GM10248 (cell line): Measurements from ENCODE around the gene PML.

Experiments
- CTCF ChIA-PET: fragments of 300-600 bp; sonication (Branson Sonifier 250); formaldehyde crosslinking; extraction: SDS; loops from one replicate; lab custom pipeline; 2021; ENCODE audit warnings: antibody characterized with exemption; lab: Yijun Ruan, JAX
- POLR2A ChIA-PET: fragments of 350-650 bp; sonication (Branson Sonifier 250); formaldehyde crosslinking; extraction: SDS; loops from one replicate; lab custom pipeline; 2020; ENCODE audit warnings: antibody characterized with exemption; lab: Yijun Ruan, JAX
- DNase-seq: peaks from one replicate; pipeline ENCODE4 v3.0.0; 2012; ENCODE audit errors: extremely low spot score
- TF ChIP-seq, protein P1 (sequence below): IDR thresholded peaks from 2 replicates; pipeline ENCODE4 v1.5.1; 2012; ENCODE audit warnings: mild to moderate bottlenecking, low read depth; ENCODE audit errors: extremely low read depth, missing control alignments, control extremely low read depth

PML gene

DNA sequence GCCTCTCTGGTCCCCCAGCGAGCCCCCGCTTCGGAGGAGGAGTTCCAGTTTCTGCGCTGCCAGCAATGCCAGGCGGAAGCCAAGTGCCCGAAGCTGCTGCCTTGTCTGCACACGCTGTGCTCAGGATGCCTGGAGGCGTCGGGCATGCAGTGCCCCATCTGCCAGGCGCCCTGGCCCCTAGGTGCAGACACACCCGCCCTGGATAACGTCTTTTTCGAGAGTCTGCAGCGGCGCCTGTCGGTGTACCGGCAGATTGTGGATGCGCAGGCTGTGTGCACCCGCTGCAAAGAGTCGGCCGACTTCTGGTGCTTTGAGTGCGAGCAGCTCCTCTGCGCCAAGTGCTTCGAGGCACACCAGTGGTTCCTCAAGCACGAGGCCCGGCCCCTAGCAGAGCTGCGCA lies 3.5 kb downstream of the PML start:
- ChIA-PET CTCF (no interaction called here), POLR2A (no interaction called here)
- DNase-seq: no peak

DNA sequence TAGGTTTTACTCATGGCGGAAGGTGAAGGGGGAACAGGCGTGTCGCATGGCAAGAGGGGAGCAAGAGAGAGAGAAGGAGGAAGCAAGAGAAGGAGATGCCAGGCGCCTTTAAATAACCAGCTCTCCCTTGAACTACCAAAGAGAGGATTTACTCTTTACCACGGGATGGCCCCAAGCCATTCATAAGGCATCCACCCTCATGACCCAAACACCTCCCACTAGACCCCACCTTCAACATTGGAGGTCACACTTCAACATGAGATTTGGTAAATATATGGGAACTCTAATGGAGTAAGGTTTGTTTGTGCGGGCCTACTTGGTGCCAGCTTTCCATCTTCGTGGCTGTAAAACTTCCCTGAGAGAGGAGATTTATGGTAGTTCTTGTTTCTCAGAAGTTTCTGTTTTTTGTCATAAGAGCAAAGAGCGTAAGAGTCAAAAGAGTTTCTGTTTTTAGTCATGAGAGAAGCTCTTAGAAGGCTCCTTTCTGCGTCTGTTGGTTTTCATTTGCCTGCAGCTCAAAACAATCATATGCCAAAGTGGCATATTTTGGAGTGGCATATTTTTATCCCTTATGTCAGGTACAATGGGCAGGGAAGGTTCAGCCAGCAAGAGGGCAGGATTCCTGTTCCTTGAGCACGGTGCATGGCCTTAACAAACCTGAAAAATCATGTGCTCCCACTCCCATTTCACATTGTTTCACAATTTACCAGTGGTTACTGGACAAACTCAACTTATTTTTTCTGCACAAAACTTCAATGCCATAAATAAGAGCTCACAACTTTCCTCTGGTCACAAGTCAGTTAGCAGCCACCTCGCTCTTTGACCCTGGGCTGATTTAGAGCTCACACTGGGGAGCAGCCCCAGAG lies 12.5 kb downstream of the PML start:
- TF ChIP-seq, protein P1, sequence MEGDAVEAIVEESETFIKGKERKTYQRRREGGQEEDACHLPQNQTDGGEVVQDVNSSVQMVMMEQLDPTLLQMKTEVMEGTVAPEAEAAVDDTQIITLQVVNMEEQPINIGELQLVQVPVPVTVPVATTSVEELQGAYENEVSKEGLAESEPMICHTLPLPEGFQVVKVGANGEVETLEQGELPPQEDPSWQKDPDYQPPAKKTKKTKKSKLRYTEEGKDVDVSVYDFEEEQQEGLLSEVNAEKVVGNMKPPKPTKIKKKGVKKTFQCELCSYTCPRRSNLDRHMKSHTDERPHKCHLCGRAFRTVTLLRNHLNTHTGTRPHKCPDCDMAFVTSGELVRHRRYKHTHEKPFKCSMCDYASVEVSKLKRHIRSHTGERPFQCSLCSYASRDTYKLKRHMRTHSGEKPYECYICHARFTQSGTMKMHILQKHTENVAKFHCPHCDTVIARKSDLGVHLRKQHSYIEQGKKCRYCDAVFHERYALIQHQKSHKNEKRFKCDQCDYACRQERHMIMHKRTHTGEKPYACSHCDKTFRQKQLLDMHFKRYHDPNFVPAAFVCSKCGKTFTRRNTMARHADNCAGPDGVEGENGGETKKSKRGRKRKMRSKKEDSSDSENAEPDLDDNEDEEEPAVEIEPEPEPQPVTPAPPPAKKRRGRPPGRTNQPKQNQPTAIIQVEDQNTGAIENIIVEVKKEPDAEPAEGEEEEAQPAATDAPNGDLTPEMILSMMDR: no peak
- CTCF ChIA-PET: interaction anchor here (0.8 to 3.8 kb wide), 10 partner anchors 10 to 316 kb away, joined by 3 to 23 read pairs (median 4); partner anchors contain the start of genes PML and STOML1
- DNase-seq: peak; percentile 58
- POLR2A ChIA-PET: interaction anchor here (0.8 to 1.8 kb wide), 2 partner anchors 11 to 13 kb away, joined by 3 to 4 read pairs; partner anchors contain the start of gene PML

More for the DNA sequence above, 3.5 kb downstream of the PML start:
- TF ChIP-seq, protein P1: no peak

DNA sequence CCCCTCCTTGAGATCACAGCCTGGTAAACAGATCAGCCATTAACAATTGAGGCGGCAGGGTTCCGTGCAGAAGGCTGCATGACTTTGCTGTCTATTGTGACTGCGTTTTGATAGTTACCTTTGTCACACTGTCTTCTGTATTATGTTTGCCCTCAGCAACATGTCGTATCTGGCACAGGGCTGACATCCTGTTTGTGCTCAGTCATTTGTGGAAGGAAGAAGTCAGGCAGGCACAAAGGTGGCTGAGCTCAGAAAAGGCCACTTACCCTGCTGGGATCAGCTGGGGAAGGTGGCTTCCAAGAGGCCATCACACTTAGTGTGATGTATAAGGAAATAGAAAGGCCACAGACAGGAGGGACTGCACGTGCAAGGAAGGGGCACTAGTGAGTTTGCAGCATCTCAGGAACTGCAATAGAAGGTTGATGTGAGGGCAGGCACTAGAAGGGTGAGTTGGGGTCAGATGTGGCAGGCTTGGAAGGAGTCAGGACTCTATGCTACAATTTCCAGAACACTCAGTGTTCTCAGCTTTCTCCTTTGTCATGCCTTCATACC lies 13.4 kb downstream of the PML start:
- no peak for DNase-seq
- CTCF ChIA-PET: interaction anchor here (1.0 to 2.3 kb wide), 5 partner anchors 10 to 57 kb away, joined by 3 to 8 read pairs (median 4); partner anchors contain the start of gene PML
- TF ChIP-seq, protein P1: no peak
- POLR2A ChIA-PET: interaction anchor here (1.8 kb wide), 1 partner anchor 11 kb away, joined by 3 read pairs; no protein-coding TSS in a partner anchor

DNA sequence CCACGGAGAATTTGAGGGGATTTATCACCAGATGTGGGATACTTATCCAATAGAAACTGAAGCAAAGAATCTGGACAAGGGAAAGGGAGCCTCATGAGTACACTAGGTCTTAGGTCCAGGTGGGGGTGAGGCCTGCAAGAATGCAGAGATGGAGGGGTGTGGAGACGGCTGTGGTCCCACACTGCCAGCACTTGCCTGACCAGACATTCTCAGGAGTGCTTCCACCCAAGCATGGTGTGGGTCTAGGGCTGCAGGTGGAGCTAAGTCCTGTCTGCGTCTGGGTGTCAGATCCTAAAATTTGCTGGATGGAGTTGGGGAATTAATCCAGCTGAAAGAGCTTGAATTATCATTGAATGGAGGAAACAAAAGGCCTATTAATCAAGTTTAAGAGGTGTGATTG lies 14.4 kb downstream of the PML start:
- DNase-seq: no peak
- ChIA-PET POLR2A (no interaction called here), CTCF (interaction anchor here (2.3 kb wide), 1 partner anchor 15 kb away, joined by 8 read pairs; the partner anchor contains the start of gene PML)
- TF ChIP-seq, protein P1: no peak

DNA sequence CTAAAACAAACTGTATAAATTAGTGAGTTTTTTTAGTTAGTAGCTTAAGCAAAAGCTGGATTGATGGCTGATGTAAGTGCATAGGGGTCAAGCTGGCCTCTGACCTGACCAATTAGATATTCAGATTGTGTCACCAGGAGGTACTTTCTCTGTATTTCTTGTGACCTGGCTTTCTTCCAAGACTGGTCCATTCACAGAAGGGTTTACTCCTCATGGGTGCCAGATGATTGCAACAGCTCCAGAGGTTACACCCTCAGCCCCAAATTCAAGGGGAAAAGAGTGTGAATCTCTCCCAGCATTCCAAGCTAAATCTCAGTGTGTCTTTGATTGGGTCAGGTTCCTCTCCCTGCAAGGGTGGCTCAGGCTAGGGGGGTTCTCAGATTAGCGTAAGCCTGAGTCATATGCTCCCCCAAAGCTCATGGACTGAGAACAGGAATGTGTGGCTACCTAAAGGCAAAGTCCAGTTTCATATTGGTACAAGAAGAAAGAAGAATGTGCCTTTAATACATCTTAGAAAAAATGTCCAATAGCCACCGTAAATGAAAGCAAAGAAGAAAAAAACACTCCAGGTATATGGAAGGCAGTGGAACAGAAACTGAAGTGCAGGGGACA lies 16.5 kb downstream of the PML start:
- ChIA-PET CTCF (interaction anchor here (1.0 to 2.4 kb wide), 7 partner anchors 15 to 38 kb away, joined by 3 to 13 read pairs (median 4); partner anchors contain the start of gene STOML1), POLR2A (no interaction called here)
- TF ChIP-seq, protein P1: no peak
- DNase-seq: no peak

DNA sequence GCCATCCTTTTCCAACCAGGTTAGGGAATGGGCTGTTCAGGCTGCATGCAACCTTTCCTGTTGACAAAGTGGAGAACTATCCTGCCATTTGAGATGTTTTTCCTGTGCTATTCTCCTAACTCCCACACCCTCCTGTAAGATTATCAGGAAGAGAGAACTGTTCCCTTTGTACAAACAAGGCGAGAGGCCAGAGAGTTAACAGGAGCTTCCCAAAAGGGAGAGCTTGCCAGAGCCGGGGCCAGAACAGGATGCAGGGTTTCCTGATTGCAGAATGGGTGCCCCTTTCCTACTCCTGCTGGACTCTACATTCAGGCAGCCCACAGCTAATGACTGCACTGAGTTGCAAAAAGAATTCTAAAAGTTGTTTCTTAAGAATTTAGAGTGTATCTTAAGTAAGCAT lies 17.1 kb downstream of the PML start:
- ChIA-PET POLR2A (no interaction called here), CTCF (interaction anchor here (1.5 to 2.4 kb wide), 3 partner anchors 19 to 38 kb away, joined by 4 to 13 read pairs (median 8); partner anchors contain the start of gene STOML1)
- no peak for DNase-seq
- TF ChIP-seq, protein P1: no peak
